ENCODE measurements around the gene PTPRE.

DNA sequence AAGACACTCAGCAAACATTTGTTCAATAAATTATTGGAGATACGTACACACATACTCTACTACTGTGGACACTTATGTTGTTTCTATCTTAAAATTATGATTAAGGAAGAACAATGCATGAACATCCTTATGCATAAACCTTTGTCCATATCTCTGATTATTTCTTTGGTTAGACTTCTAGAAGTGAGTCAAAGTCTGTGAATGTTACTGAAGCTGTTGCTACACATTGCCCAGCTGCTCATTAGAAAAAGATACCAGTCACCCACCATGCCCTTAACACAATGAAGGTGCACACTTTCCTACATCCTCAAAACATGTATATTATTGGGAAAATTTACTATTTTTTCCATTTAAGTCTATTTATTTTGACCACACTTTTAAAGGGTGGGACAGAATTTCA lies 12.8 kb upstream of the PTPRE start:
- no peak for TF ChIP-seq TOX (CRISPR knock-in tag; IDR thresholded peaks at IDR 0.05; ENCODE audit: borderline replicate concordance)
- TF ChIP-seq, protein P1, sequence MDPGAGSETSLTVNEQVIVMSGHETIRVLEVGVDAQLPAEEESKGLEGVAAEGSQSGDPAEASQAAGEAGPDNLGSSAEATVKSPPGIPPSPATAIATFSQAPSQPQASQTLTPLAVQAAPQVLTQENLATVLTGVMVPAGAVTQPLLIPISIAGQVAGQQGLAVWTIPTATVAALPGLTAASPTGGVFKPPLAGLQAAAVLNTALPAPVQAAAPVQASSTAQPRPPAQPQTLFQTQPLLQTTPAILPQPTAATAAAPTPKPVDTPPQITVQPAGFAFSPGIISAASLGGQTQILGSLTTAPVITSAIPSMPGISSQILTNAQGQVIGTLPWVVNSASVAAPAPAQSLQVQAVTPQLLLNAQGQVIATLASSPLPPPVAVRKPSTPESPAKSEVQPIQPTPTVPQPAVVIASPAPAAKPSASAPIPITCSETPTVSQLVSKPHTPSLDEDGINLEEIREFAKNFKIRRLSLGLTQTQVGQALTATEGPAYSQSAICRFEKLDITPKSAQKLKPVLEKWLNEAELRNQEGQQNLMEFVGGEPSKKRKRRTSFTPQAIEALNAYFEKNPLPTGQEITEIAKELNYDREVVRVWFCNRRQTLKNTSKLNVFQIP (CRISPR knock-in tag; IDR thresholded peaks at IDR 0.05; ENCODE audit: borderline replicate concordance, low read depth), result no peak

Data from SK-N-SH treated with all-trans-retinoic acid at 6 μM for 48 hours (cell line).